ENCODE results near the gene IL1F10.

The IL1F10 gene

GRCh38 chr2:113067681-113068080, at the start of gene IL1F10:
IL1F10 (plus strand) TSS chr2:113067970; CDS start chr2:113072739, 4,769 bp downstream.
- no peak within 1 kb of the TSS for H3K4me3 ChIP-seq (ENCODE audit: low read length)
- TF ChIP-seq CTCF (conservative IDR thresholded peaks at IDR 0.05; ENCODE audit: low read depth, low read length): no peak
- DNase-seq (ENCODE audit: low read depth): no peak

GRCh38 chr2:113018509-113018908, 49.3 kb upstream of the IL1F10 start:
- DNase-seq (ENCODE audit: low read depth): no peak
- no peak overlapping the region for H3K4me3 ChIP-seq (ENCODE audit: low read length)
- no peak for TF ChIP-seq CTCF (conservative IDR thresholded peaks at IDR 0.05; ENCODE audit: low read depth, low read length)

- no peak for TF ChIP-seq CTCF (conservative IDR thresholded peaks at IDR 0.05; ENCODE audit: low read depth, low read length)
- no peak overlapping the region for H3K4me3 ChIP-seq (ENCODE audit: low read length)
- no peak for DNase-seq (ENCODE audit: low read depth)
Observed at GRCh38 chr2:113021312-113021711, 46.5 kb upstream of the IL1F10 start.

GRCh38 chr2:113024764-113025163, 43.0 kb upstream of the IL1F10 start:
- no peak for TF ChIP-seq CTCF (conservative IDR thresholded peaks at IDR 0.05; ENCODE audit: low read depth, low read length)
- no peak overlapping the region for H3K4me3 ChIP-seq (ENCODE audit: low read length)
- DNase-seq (ENCODE audit: low read depth): no peak

- TF ChIP-seq CTCF (conservative IDR thresholded peaks at IDR 0.05; ENCODE audit: low read depth, low read length): no peak
- DNase-seq (ENCODE audit: low read depth): no peak
- H3K4me3 ChIP-seq (ENCODE audit: low read length): no peak overlapping the region
Observed at GRCh38 chr2:113025737-113026136, 42.0 kb upstream of the IL1F10 start.

- DNase-seq (ENCODE audit: low read depth): no peak
- no peak overlapping the region for H3K4me3 ChIP-seq (ENCODE audit: low read length)
- TF ChIP-seq CTCF (conservative IDR thresholded peaks at IDR 0.05; ENCODE audit: low read depth, low read length): no peak
Observed at GRCh38 chr2:113027691-113028090, 40.1 kb upstream of the IL1F10 start.

GRCh38 chr2:113028112-113028511, 39.7 kb upstream of the IL1F10 start:
- no peak for TF ChIP-seq CTCF (conservative IDR thresholded peaks at IDR 0.05; ENCODE audit: low read depth, low read length)
- no peak for DNase-seq (ENCODE audit: low read depth)
- no peak overlapping the region for H3K4me3 ChIP-seq (ENCODE audit: low read length)

All from retinal pigment epithelial cell (primary cell).